OCI-LY1 (cell line): ENCODE measurements around the gene GPR18.

Experiments used
- H2AFZ ChIP-seq: fragments of 200-600 bp; sonication (generic), shearing (Covaris generic); 2 replicates; pipeline ENCODE4 v1.6.0; 2014; ENCODE audit warnings: antibody characterized with exemption, mild to moderate bottlenecking, low read length
- H3F3A ChIP-seq: fragments of 200-600 bp; sonication (generic), shearing (Covaris generic); 2 replicates; pipeline ENCODE4 v1.6.0; 2014; ENCODE audit warnings: mild to moderate bottlenecking, antibody characterized with exemption, low read length, moderate library complexity; ENCODE audit not compliant: insufficient read depth
- H3K27ac ChIP-seq: fragments of 200-600 bp; sonication (generic); 2 replicates; pipeline ENCODE4 v1.5.1; 2014; ENCODE audit warnings: low read length, mixed run types, mild to moderate bottlenecking, low read depth; ENCODE audit not compliant: poor library complexity, severe bottlenecking
- H3K27me3 ChIP-seq: fragments of 200-600 bp; sonication (generic); 2 replicates; pipeline ENCODE4 v1.6.0; 2014; ENCODE audit warnings: antibody characterized with exemption, mild to moderate bottlenecking, low read length, moderate library complexity; ENCODE audit not compliant: insufficient read depth
- H3K36me3 ChIP-seq: fragments of 200-600 bp; sonication (generic); 2 replicates; pipeline ENCODE4 v1.6.1; 2014; ENCODE audit warnings: mild to moderate bottlenecking, antibody characterized with exemption, low read length, moderate library complexity, mixed read lengths; ENCODE audit not compliant: insufficient read depth
- H3K4me1 ChIP-seq: fragments of 200-600 bp; sonication (generic); 2 replicates; pipeline ENCODE4 v1.5.1; 2014; ENCODE audit warnings: mild to moderate bottlenecking, low read length, moderate library complexity; ENCODE audit not compliant: insufficient read depth, severe bottlenecking
- H3K4me2 ChIP-seq: fragments of 200-600 bp; sonication (generic), shearing (Covaris generic); 2 replicates; pipeline ENCODE4 v1.6.1; 2014; ENCODE audit warnings: low read length
- H3K4me3 ChIP-seq: fragments of 200-600 bp; sonication (generic); 2 replicates; pipeline ENCODE4 v1.5.1; 2014; ENCODE audit warnings: low read length, low read depth, mild to moderate bottlenecking, mixed read lengths; ENCODE audit not compliant: poor library complexity, severe bottlenecking
- H3K79me2 ChIP-seq: fragments of 200-600 bp; shearing (Covaris generic); 2 replicates; pipeline ENCODE4 v1.6.1; 2016; ENCODE audit warnings: mixed run types, low read length, mixed read lengths; ENCODE audit not compliant: insufficient read depth
- H3K9ac ChIP-seq: fragments of 200-600 bp; sonication (generic), shearing (Covaris generic); 2 replicates; pipeline ENCODE4 v1.6.1; 2014; ENCODE audit warnings: mild to moderate bottlenecking, low read length, mixed read lengths
- H3K9me2 ChIP-seq: fragments of 200-600 bp; sonication (generic), shearing (Covaris generic); 2 replicates; pipeline ENCODE4 v1.6.1; 2014; ENCODE audit warnings: low read depth, mild to moderate bottlenecking, low read length, mixed read lengths
- H3K9me3 ChIP-seq: fragments of 200-600 bp; shearing (Covaris generic); 2 replicates; pipeline ENCODE4 v1.6.1; 2014; ENCODE audit warnings: low read length, mixed read lengths
- H4K20me1 ChIP-seq: fragments of 200-600 bp; sonication (generic), shearing (Covaris generic); 2 replicates; pipeline ENCODE4 v1.6.0; 2016; ENCODE audit warnings: mild to moderate bottlenecking, low read length; ENCODE audit not compliant: insufficient read depth
- EZH2 ChIP-seq: fragments of 200-600 bp; sonication (generic), shearing (Covaris generic); IDR thresholded peaks from 2 replicates; pipeline ENCODE4 v1.8.0; 2017; ENCODE audit warnings: borderline replicate concordance, mixed run types, mild to moderate bottlenecking, antibody characterized with exemption, low read length, moderate library complexity, mixed read lengths
- TF ChIP-seq, protein P1 (sequence below): fragments of 200-600 bp; sonication (generic), shearing (Covaris generic); IDR thresholded peaks from 2 replicates; pipeline ENCODE4 v1.5.1; 2017; ENCODE audit warnings: mild to moderate bottlenecking, antibody characterized with exemption, low read length, moderate library complexity, mixed read lengths

GPR18 gene

DNA sequence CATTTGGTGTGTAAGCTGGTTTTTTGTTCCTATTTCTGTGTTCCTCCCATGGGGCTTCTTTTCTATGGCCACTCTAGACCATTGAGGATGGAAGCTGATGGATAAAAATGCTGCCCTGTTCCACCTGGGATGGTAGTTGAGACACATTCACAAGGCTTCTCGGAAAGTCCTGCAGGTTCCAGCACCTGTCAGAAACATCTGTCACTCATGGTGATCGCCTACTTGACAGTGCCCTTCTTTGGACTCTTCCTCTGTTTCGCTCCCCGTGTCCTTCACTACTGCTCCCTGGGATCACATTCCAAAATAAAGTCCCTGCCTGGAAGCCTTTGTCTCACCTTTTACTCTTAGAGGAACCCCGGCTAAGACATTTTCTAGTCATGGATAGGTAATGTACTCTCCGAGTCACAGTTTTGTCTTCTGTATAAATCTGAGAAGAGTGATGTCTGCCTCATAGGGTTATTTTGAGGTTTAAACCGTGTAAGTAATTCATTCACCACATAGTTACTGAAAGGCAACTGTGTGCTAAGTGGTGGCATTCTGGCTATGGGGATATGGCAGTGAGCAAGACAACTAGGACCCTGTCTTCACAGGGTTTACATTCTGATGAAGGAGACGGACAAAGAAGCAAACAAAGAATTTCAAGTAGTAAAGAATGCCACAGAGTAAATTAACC, 36.5 kb downstream of the GPR18 start:
- Histone ChIP-seq H3K36me3 (peaks cover 22% of the 10 kb centered on the region), H4K20me1 (peaks cover 7% of the 10 kb centered on the region; the same call in 1 of the 2 replicates), H3F3A (no peaks in the 10 kb centered on the region), H3K9me3 (peaks cover 8% of the 10 kb centered on the region), H3K9me2 (no peaks in the 10 kb centered on the region), H3K27me3 (no peaks in the 10 kb centered on the region), H3K79me2 (peaks cover 38% of the 10 kb centered on the region), H3K27ac (no peak overlapping the region), H3K4me2 (no peak overlapping the region), H3K9ac (no peak overlapping the region), H3K4me3 (no peak overlapping the region), H3K4me1 (peaks cover 66% of the 10 kb centered on the region), H2AFZ (no peak overlapping the region)
- TF ChIP-seq, protein P1, sequence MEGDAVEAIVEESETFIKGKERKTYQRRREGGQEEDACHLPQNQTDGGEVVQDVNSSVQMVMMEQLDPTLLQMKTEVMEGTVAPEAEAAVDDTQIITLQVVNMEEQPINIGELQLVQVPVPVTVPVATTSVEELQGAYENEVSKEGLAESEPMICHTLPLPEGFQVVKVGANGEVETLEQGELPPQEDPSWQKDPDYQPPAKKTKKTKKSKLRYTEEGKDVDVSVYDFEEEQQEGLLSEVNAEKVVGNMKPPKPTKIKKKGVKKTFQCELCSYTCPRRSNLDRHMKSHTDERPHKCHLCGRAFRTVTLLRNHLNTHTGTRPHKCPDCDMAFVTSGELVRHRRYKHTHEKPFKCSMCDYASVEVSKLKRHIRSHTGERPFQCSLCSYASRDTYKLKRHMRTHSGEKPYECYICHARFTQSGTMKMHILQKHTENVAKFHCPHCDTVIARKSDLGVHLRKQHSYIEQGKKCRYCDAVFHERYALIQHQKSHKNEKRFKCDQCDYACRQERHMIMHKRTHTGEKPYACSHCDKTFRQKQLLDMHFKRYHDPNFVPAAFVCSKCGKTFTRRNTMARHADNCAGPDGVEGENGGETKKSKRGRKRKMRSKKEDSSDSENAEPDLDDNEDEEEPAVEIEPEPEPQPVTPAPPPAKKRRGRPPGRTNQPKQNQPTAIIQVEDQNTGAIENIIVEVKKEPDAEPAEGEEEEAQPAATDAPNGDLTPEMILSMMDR, result no peak
- no peak for TF ChIP-seq EZH2

DNA sequence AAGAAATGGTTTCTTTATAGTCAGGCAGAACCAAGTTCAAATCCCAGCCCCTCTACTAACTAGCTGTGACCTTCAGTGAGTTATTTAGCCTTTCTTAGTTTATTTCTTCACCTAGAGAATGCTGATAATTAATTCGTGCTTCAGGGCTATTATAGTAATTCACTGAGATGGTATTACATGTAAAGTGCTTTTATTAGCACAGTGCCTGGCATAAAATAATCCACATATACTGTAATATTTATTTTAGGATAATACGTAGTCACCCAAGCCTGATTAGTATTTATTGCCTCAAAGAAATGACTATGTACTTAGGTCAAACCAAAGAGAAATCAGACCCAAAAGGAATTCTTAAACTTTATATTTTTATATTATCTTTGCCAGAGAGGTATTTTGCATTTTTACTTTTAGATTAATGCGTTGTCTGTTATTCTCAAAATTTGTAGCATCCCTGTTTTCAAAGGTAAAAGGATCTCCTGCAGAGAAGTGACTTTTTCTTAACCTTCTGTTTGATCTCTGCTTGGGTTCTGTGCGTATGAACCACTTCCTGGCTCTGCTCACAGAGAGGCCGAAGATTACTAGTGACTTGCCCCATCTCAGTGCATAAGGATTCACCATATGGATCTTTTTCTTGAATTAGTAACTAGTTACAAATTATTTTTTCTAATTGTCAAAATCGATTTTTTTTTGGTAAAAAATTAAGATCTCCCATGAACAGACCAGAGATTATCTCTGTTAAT, 37.8 kb downstream of the GPR18 start:
- no peak overlapping the region for H3K4me2 ChIP-seq

DNA sequence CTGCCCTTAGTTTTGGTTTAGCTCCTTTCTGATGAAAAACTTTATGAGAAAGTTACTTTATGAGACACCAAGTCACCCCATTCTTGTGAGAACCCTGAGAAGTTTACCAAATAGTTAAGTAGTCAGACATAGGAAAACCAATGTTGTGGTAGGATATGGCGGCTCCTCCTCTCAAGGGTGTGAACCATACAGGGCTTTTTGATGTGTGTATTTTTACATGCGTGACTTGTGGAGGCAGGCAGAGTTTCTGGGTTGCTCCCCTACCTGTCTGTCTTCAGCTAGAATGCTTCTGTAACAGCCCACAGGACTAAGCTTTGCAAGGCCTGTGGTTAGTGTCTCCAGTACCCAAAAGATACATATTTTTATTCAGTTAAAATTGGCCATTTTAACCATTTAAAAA, 39.2 kb downstream of the GPR18 start:
- TF ChIP-seq, protein P1, result no peak
- TF ChIP-seq EZH2, result no peak
- H3K9me2 ChIP-seq, result no peaks in the 10 kb centered on the region
- H2AFZ ChIP-seq, result no peak overlapping the region
- peak overlapping the region; percentile 12; the same call in 1 of the 2 replicates for H3K4me2 ChIP-seq
- H3K9ac ChIP-seq, result no peak overlapping the region
- H3K27me3 ChIP-seq, result no peaks in the 10 kb centered on the region
- H3K36me3 ChIP-seq, result peaks cover 27% of the 10 kb centered on the region
- H3K4me1 ChIP-seq, result peaks cover 68% of the 10 kb centered on the region
- no peak overlapping the region for H3K4me3 ChIP-seq
- H3F3A ChIP-seq, result no peaks in the 10 kb centered on the region
- H3K27ac ChIP-seq, result no peak overlapping the region
- H4K20me1 ChIP-seq, result peaks cover 3% of the 10 kb centered on the region; the same call in 1 of the 2 replicates
- peaks cover 8% of the 10 kb centered on the region for H3K9me3 ChIP-seq
- H3K79me2 ChIP-seq, result peaks cover 22% of the 10 kb centered on the region

More for the DNA sequence above, 37.8 kb downstream of the GPR18 start:
- H3K4me3 ChIP-seq, result no peak overlapping the region
- H3K36me3 ChIP-seq, result peaks cover 27% of the 10 kb centered on the region
- no peak overlapping the region for H3K9ac ChIP-seq
- H3K27ac ChIP-seq, result no peak overlapping the region
- H2AFZ ChIP-seq, result no peak overlapping the region
- TF ChIP-seq, protein P1, result no peak
- TF ChIP-seq EZH2, result no peak
- peaks cover 36% of the 10 kb centered on the region for H3K79me2 ChIP-seq
- H3K9me2 ChIP-seq, result no peaks in the 10 kb centered on the region
- H3K4me1 ChIP-seq, result peaks cover 70% of the 10 kb centered on the region
- no peaks in the 10 kb centered on the region for H3K27me3 ChIP-seq
- peaks cover 8% of the 10 kb centered on the region for H3K9me3 ChIP-seq
- no peaks in the 10 kb centered on the region for H3F3A ChIP-seq
- H4K20me1 ChIP-seq, result peaks cover 5% of the 10 kb centered on the region; the same call in 1 of the 2 replicates
